A549 (cell line): ENCODE measurements around the gene DDX27.
"Not testable (repeated sequence)": the region's sequence is repeated elsewhere in the genome, so short reads cannot be mapped to it uniquely, and the experiment has no call there.

Source experiments
- BCL3 ChIP-seq: fragments of >200 bp; sonication (Bioruptor Twin); formaldehyde crosslinking; IDR thresholded peaks from 3 replicates; pipeline ENCODE4 v1.6.1; 2016
- CBX2 ChIP-seq: fragments of 200-600 bp; sonication (generic); IDR thresholded peaks from 2 replicates; pipeline ENCODE4 v1.6.1; 2016; ENCODE audit warnings: low read depth, mild to moderate bottlenecking, borderline replicate concordance
- CEBPB ChIP-seq, 2 experiments: fragments of >200 bp in 1 of 2; sonication (Bioruptor Twin) in 1 of 2; formaldehyde crosslinking in 1 of 2; IDR thresholded peaks; 2 replicates each; pipeline ENCODE4 v1.6.1; 2012 to 2016
- EP300 ChIP-seq, 2 experiments: fragments of >200 bp; sonication (Bioruptor Twin); formaldehyde crosslinking; IDR thresholded peaks; 2 replicates in 1 of 2; 3 replicates in 1 of 2; pipeline ENCODE4 v1.6.1; 2016 to 2017
- FOXS1 ChIP-seq: fragments of 250-450 bp; sonication (Bioruptor Pico); IDR thresholded peaks from 2 replicates; pipeline ENCODE4 v1.5.0; 2020; ENCODE audit warnings: mild to moderate bottlenecking, moderate library complexity
- KDM5A ChIP-seq: fragments of 200-600 bp; sonication (generic); IDR thresholded peaks from 2 replicates; pipeline ENCODE4 v1.6.1; 2016; ENCODE audit warnings: antibody characterized with exemption, mild to moderate bottlenecking
- NR3C1 ChIP-seq: fragments of >200 bp; sonication (Bioruptor Twin); formaldehyde crosslinking; IDR thresholded peaks from 3 replicates; pipeline ENCODE4 v1.6.1; 2017
- POLR2A ChIP-seq: IDR thresholded peaks from 2 replicates; pipeline ENCODE4 v1.6.1; 2012; ENCODE audit warnings: mild to moderate bottlenecking, low read length
- POLR2AphosphoS2 ChIP-seq: conservative IDR thresholded peaks from 2 replicates; pipeline ENCODE4 v1.6.1; 2012; ENCODE audit warnings: low read length, improper control_type of control experiment, inconsistent platforms
- RAD21 ChIP-seq, 2 experiments: fragments of >200 bp in 1 of 2; sonication (Bioruptor Twin) in 1 of 2; formaldehyde crosslinking in 1 of 2; IDR thresholded peaks in 1 of 2; conservative IDR thresholded peaks in 1 of 2; 2 replicates in 1 of 2; 3 replicates in 1 of 2; pipeline ENCODE4 v1.6.1; 2012 to 2018; ENCODE audit warnings: inconsistent platforms in 1 of 2
- RARB ChIP-seq: fragments of 250-450 bp; sonication (Bioruptor Pico); IDR thresholded peaks from 2 replicates; pipeline ENCODE4 v1.8.0; 2021; ENCODE audit warnings: mild to moderate bottlenecking, moderate library complexity
- SMC3 ChIP-seq: fragments of >200 bp; sonication (Bioruptor Twin); formaldehyde crosslinking; IDR thresholded peaks from 3 replicates; pipeline ENCODE4 v1.6.1; 2018; ENCODE audit warnings: inconsistent platforms
- USF2 ChIP-seq: fragments of 450-650 bp; IDR thresholded peaks from 2 replicates; pipeline ENCODE4 v1.6.1; 2014; ENCODE audit warnings: antibody characterized with exemption
- TF ChIP-seq, protein P1 (sequence below): fragments of >200 bp; sonication (Bioruptor Twin); formaldehyde crosslinking; IDR thresholded peaks from 3 replicates; pipeline ENCODE4 v1.5.1; 2016

GRCh38 chr20:49184084-49184501 is 35.1 kb upstream of the DDX27 start:
- not testable (repeated sequence) for TF ChIP-seq POLR2A; SMC3; CEBPB (IDR thresholded peaks at IDR 0.05); FOXS1; RARB (CRISPR knock-in tag); CBX2; EP300 (IDR thresholded peaks at IDR 0.05); NR3C1; RAD21 (conservative IDR thresholded peaks at IDR 0.05 in 1 of 2, IDR thresholded peaks at IDR 0.05 in 1 of 2); BCL3; USF2; POLR2AphosphoS2; KDM5A
- TF ChIP-seq, protein P1, sequence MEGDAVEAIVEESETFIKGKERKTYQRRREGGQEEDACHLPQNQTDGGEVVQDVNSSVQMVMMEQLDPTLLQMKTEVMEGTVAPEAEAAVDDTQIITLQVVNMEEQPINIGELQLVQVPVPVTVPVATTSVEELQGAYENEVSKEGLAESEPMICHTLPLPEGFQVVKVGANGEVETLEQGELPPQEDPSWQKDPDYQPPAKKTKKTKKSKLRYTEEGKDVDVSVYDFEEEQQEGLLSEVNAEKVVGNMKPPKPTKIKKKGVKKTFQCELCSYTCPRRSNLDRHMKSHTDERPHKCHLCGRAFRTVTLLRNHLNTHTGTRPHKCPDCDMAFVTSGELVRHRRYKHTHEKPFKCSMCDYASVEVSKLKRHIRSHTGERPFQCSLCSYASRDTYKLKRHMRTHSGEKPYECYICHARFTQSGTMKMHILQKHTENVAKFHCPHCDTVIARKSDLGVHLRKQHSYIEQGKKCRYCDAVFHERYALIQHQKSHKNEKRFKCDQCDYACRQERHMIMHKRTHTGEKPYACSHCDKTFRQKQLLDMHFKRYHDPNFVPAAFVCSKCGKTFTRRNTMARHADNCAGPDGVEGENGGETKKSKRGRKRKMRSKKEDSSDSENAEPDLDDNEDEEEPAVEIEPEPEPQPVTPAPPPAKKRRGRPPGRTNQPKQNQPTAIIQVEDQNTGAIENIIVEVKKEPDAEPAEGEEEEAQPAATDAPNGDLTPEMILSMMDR: not testable (repeated sequence)
